ENCODE results near the gene FRMPD2. TPM values are rescaled to one million over a fixed set of nuclear protein-coding genes. Genes with fewer than 3 reads are reported as not detected.
"Not testable (repeated sequence)": the region's sequence is repeated elsewhere in the genome, so short reads cannot be mapped to it uniquely, and the experiment has no call there.

Gene FRMPD2
- total and polyA plus RNA-seq, 3 experiments from 2014 or later: not detected

DNA sequence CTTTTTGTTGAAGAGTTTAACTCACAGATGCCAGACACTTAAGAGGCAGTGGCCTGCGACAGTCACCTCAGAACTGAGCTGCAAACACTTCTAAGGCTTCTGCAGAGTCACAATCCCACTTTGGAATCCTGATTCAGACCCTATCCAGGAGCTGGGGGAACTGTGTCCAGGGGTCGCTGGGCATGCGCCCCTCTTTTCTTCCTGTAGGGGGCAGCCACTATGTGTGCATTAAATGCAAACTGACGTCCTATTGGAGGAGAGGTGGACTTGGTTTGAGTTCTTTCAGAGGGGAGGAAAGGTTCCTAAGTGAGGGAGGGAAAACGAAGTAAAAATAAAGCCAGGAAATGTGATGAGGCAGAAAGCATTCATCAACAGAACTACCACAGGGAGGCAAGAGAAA lies 113.8 kb downstream of the FRMPD2 start:
- DNase-seq; H3K9me3 ChIP-seq (ENCODE audit: low read length); H3K27me3 Mint-ChIP-seq; H3K4me3 ChIP-seq (ENCODE audit: low read length); H3K4me1 Mint-ChIP-seq; H3K9me3 Mint-ChIP-seq; H3K36me3 ChIP-seq (ENCODE audit: insufficient read depth, low read length); H3K27ac Mint-ChIP-seq; H3K4me1 ChIP-seq (ENCODE audit: insufficient read depth, low read length); H3K27me3 ChIP-seq (ENCODE audit: insufficient read depth, low read length, poor library complexity, severe bottlenecking); CTCF ChIA-PET; POLR2A ChIA-PET; H3K4me3 Mint-ChIP-seq; H3K27ac ChIP-seq (ENCODE audit: low read depth, low read length); H3K36me3 Mint-ChIP-seq: not testable (repeated sequence)

DNA sequence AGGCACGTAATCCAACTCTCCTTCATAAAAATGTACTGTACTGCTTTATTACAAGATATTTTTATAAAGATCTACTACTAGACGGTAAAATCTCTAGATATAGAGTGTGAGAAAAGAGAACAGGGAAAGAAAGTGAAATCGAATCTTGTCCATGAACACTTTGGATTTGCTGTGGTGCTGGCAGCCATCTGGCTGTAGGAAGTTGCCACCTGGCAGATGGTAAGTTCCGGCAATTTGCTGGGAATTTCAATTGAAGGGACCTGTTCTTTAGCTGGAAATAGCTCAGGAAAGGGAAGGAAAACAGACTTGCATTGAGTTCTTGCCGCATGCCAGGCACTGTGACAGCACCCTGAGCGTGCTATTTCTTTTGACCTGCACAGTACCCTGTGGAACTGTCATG lies 114.3 kb downstream of the FRMPD2 start:
- DNase-seq; CTCF ChIA-PET; H3K9me3 ChIP-seq (ENCODE audit: low read length); POLR2A ChIA-PET; H3K36me3 ChIP-seq (ENCODE audit: insufficient read depth, low read length); H3K4me1 Mint-ChIP-seq; H3K4me3 Mint-ChIP-seq; H3K27me3 Mint-ChIP-seq; H3K9me3 Mint-ChIP-seq; H3K27me3 ChIP-seq (ENCODE audit: insufficient read depth, low read length, poor library complexity, severe bottlenecking); H3K27ac Mint-ChIP-seq; H3K36me3 Mint-ChIP-seq; H3K4me1 ChIP-seq (ENCODE audit: insufficient read depth, low read length); H3K27ac ChIP-seq (ENCODE audit: low read depth, low read length); H3K4me3 ChIP-seq (ENCODE audit: low read length): not testable (repeated sequence)

DNA sequence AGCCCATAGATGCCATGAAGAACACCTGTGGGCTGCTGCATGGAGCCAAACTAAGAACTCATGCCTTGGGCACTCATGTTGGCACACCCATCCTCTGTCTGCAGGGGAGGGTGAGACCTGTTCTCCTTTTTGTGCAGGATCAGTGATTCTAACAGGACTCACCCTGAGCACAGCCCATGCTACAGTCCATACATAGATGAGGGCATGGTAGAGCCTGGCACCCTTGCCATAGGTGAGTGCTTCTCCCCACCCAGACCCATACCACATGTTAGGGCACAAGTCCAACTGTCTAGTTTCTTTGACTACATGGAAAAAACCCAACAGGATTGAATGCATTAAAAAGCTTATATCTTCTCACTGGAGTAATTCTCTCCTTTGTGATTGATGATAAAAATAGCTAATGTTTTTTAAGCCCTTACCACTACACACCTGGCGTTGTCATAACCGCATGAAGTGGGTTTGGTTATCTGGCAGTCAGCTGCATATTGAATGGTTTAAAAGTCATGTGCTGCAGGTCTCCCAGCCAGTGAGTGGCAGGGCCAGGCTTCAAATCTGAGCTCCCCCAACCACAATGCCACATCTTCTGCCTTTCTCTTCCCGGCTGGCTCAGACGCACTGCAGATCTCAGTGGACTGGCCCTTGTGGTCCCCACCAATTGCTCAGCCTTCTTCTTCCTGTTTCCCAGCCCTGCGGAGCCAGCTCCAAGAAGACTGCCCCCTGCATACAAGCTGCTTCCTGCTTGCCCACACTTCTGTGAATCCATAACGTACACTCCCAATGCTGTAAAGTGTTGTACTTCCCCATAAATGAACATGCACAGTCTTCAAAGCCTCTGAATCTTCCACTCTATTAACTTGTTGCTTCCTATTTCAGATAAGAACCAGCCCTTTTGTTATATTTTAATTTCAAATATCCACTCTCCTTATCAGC lies 120.0 kb downstream of the FRMPD2 start:
- H3K27me3 Mint-ChIP-seq; H3K4me3 ChIP-seq (ENCODE audit: low read length); H3K36me3 ChIP-seq (ENCODE audit: insufficient read depth, low read length); DNase-seq; H3K9me3 Mint-ChIP-seq; H3K4me1 Mint-ChIP-seq; H3K27ac Mint-ChIP-seq; CTCF ChIA-PET; POLR2A ChIA-PET; H3K36me3 Mint-ChIP-seq; H3K27ac ChIP-seq (ENCODE audit: low read depth, low read length); H3K4me1 ChIP-seq (ENCODE audit: insufficient read depth, low read length); H3K27me3 ChIP-seq (ENCODE audit: insufficient read depth, low read length, poor library complexity, severe bottlenecking); H3K9me3 ChIP-seq (ENCODE audit: low read length); H3K4me3 Mint-ChIP-seq: not testable (repeated sequence)

DNA sequence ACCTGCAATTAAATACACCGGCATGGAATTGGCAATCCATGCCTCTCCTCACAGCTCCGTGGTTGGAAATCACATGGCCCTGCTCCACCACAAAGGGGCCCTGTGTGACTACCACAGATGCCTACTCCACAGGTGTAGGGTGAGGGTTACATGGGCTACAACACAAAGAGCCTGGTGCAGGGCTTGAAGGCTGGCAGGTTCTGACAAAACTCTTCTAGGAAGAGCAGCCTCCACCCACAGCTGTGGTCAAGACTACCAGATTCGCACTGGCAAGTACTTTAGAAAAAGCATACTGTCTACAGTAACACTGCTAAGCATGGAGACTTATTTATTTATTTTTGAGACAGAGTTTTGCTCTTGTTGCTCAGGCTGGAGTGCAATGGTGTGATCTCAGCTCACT lies 126.9 kb downstream of the FRMPD2 start:
- H3K4me1 Mint-ChIP-seq; H3K9me3 ChIP-seq (ENCODE audit: low read length); DNase-seq; CTCF ChIA-PET; H3K27me3 Mint-ChIP-seq; H3K4me3 ChIP-seq (ENCODE audit: low read length); H3K4me3 Mint-ChIP-seq; H3K36me3 ChIP-seq (ENCODE audit: insufficient read depth, low read length); H3K27me3 ChIP-seq (ENCODE audit: insufficient read depth, low read length, poor library complexity, severe bottlenecking); H3K9me3 Mint-ChIP-seq; H3K27ac Mint-ChIP-seq; H3K27ac ChIP-seq (ENCODE audit: low read depth, low read length); H3K4me1 ChIP-seq (ENCODE audit: insufficient read depth, low read length); H3K36me3 Mint-ChIP-seq; POLR2A ChIA-PET: not testable (repeated sequence)

DNA sequence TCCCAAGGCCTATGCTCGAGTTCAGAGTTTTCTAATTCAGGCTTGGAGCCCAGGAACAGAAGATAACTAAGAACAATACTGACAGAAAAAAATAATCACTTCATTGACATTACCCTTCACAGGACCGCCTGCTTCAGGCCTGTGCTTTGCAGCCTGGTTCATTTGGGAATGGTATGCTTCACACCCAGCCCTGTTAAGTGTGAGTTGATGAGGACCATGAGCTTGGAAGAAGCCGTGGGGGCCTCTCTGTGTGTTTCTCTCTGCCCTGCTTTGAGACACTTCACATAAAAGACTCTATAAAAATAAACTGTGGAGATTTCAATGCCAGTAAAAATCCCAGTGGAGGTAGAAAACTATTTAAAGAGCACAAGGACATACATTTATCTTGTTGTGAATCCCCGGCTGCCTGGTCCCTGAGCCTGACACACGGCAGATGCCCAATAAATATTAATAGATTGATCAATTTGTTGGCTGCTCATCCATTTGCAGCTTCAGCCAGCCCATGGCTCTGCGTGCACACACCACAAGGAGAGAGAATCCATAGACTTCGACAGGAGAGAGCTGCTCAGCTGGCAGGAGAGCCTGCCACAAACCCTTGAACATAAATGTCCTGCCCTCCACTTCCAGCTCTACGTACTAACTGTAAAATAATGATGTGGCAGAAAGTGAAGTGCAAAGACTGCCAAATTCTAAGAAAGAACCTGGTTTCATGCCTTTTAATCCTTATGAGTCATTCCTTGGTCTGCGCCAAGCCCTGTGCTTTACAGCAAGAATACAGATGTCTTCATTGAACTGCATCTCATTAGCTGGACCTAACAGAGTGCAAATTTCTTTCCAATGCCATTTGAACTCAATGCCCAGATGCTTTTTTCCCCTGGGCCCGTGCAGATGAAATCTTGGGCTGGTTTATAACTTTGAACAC lies 130.5 kb downstream of the FRMPD2 start:
- H3K27ac Mint-ChIP-seq; H3K4me3 Mint-ChIP-seq; POLR2A ChIA-PET; CTCF ChIA-PET; H3K4me1 Mint-ChIP-seq; H3K36me3 Mint-ChIP-seq; H3K27ac ChIP-seq (ENCODE audit: low read depth, low read length); H3K36me3 ChIP-seq (ENCODE audit: insufficient read depth, low read length); H3K27me3 Mint-ChIP-seq; DNase-seq; H3K9me3 ChIP-seq (ENCODE audit: low read length); H3K4me3 ChIP-seq (ENCODE audit: low read length); H3K27me3 ChIP-seq (ENCODE audit: insufficient read depth, low read length, poor library complexity, severe bottlenecking); H3K4me1 ChIP-seq (ENCODE audit: insufficient read depth, low read length); H3K9me3 Mint-ChIP-seq: not testable (repeated sequence)

DNA sequence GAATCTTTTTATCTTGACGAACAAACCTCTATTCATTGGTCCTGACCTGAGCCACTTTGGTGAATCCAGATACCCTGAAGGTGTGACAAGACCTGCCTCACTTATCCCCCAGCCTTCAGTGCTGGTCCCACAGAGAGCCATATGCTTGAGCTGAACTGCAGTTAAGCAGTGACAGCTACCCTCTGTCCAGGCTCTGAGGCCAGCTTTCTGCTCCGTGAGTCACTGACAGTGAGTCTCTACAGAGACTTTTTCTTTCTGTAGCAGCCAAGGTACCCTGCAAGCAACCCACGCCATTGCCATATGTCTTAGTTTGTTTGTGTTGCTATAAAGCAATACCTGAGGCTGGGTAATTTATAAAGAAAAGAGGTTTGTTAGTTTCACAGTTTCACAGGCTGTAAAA lies 133.5 kb downstream of the FRMPD2 start:
- H3K36me3 Mint-ChIP-seq; POLR2A ChIA-PET; H3K4me1 Mint-ChIP-seq; H3K27me3 ChIP-seq (ENCODE audit: insufficient read depth, low read length, poor library complexity, severe bottlenecking); CTCF ChIA-PET; H3K4me3 ChIP-seq (ENCODE audit: low read length); H3K27me3 Mint-ChIP-seq; H3K9me3 ChIP-seq (ENCODE audit: low read length); H3K36me3 ChIP-seq (ENCODE audit: insufficient read depth, low read length); H3K4me3 Mint-ChIP-seq; DNase-seq; H3K4me1 ChIP-seq (ENCODE audit: insufficient read depth, low read length); H3K27ac Mint-ChIP-seq; H3K27ac ChIP-seq (ENCODE audit: low read depth, low read length); H3K9me3 Mint-ChIP-seq: not testable (repeated sequence)

DNA sequence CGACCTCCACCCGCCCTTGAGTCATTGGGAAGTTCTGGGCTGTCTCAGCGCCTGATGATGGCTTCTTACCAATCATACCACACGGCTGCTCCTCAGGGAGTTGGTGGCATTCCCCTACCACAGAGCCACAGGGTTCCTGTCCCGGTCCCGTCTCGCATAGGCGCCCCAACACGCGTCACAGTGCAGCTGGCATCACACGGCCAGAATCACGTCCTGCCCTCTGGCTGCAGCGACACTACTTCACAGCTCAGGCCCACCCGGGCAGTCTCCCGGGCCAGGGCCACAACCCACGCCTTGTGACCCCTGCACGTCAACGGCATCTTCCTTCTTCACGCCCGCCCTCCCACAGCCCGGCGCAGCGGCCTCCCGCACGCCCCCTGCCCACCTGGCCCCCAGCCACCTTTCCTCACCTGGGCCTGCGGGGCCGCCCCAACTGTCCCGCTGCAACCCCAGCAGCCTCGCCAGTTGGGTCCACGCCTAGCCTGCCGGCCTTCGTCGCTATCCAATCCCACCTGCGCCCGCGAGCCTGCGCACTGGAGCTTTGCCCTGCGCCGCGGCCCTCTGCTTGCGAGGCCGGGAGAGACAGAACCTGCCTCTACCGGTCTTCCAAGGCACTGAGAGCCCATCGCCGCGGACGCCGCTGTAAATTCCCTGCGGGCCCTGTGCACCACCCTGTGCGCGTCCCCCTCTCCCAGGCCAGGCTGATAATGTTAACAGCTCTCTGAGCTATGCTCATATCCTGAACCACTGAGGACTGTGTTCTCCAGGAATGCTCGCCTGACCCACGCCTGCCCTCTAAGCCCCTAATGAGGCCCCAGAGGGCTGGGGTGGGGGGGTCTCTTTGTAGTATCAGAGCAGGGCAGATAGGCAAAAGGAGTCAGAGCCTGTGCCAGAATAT lies 134.3 kb downstream of the FRMPD2 start:
- H3K4me3 ChIP-seq (ENCODE audit: low read length); H3K9me3 Mint-ChIP-seq; H3K27ac Mint-ChIP-seq; H3K27me3 ChIP-seq (ENCODE audit: insufficient read depth, low read length, poor library complexity, severe bottlenecking); H3K27ac ChIP-seq (ENCODE audit: low read depth, low read length); H3K36me3 Mint-ChIP-seq; H3K36me3 ChIP-seq (ENCODE audit: insufficient read depth, low read length); CTCF ChIA-PET; H3K27me3 Mint-ChIP-seq; DNase-seq; POLR2A ChIA-PET; H3K4me3 Mint-ChIP-seq; H3K4me1 Mint-ChIP-seq; H3K9me3 ChIP-seq (ENCODE audit: low read length); H3K4me1 ChIP-seq (ENCODE audit: insufficient read depth, low read length): not testable (repeated sequence)

DNA sequence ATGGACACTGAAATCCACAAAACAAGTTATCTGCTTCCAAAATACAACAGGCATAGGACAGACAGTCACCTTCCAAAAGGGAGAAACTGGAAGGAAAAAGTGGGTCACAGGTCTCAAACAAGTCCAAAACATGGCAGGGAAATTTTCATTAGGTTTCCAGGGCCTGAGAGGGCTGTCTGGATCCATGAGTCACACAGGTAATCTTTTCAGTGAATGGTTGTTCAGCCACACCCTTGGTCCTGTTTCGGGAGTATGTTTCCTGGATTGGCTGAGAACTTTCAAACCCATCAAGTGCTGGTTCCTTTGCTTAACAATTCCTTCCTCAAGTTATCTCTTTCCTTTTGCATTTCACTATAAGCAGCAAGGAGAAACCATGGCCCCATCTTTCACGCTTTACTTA lies 145.5 kb downstream of the FRMPD2 start:
- H3K27me3 Mint-ChIP-seq; H3K9me3 Mint-ChIP-seq; POLR2A ChIA-PET; H3K27ac Mint-ChIP-seq; CTCF ChIA-PET; H3K4me1 ChIP-seq (ENCODE audit: insufficient read depth, low read length); H3K4me3 Mint-ChIP-seq; H3K27me3 ChIP-seq (ENCODE audit: insufficient read depth, low read length, poor library complexity, severe bottlenecking); H3K27ac ChIP-seq (ENCODE audit: low read depth, low read length); H3K36me3 Mint-ChIP-seq; H3K9me3 ChIP-seq (ENCODE audit: low read length); H3K4me1 Mint-ChIP-seq; H3K4me3 ChIP-seq (ENCODE audit: low read length); DNase-seq; H3K36me3 ChIP-seq (ENCODE audit: insufficient read depth, low read length): not testable (repeated sequence)
